WI38 (cell line): ENCODE measurements around the gene GCA.

Experiments
- H3K4me3 ChIP-seq: 2 replicates; pipeline ENCODE4 v1.5.1; 2011; ENCODE audit warnings: low read depth, mild to moderate bottlenecking, control low read depth, low read length
- CTCF ChIP-seq: IDR thresholded peaks from 2 replicates; pipeline ENCODE4 v1.5.1; 2012; ENCODE audit warnings: low read depth, mild to moderate bottlenecking, control low read depth, low read length

The GCA gene

GRCh38 chr2:162403884-162404283, 60.0 kb downstream of the GCA start:
- no peak for TF ChIP-seq CTCF
- H3K4me3 ChIP-seq = no peak overlapping the region
